Astrocyte (in vitro differentiated cells and primary cell): ENCODE results near the gene NSMCE1. TPM values are rescaled to one million over a fixed set of nuclear protein-coding genes. Genes with fewer than 3 reads are reported as not detected.
"Not testable (repeated sequence)": the region's sequence is repeated elsewhere in the genome, so short reads cannot be mapped to it uniquely, and the experiment has no call there.

Source experiments
- DNase-seq: peaks from one replicate; pipeline ENCODE4 v3.0.0-alpha.2; 2010; ENCODE audit warnings: low read depth
- FAIRE-seq: peaks from 2 replicates; lab custom pipeline; 2011; peaks lifted over from hg19 to GRCh38; lab: Jason Lieb, UNC
- H2AFZ ChIP-seq: 2 replicates; pipeline ENCODE4 v1.6.0; 2012; ENCODE audit warnings: low read depth, low read length, inconsistent platforms
- H3K27ac ChIP-seq: 2 replicates; pipeline ENCODE4 v1.5.1; 2011; ENCODE audit warnings: low read depth, low read length, inconsistent platforms
- H3K27me3 ChIP-seq: 2 replicates; pipeline ENCODE4 v1.6.0; 2011; ENCODE audit warnings: low read length, inconsistent platforms; ENCODE audit not compliant: insufficient read depth
- H3K36me3 ChIP-seq: 2 replicates; pipeline ENCODE4 v1.5.1; 2011; ENCODE audit warnings: low read length, inconsistent platforms; ENCODE audit not compliant: insufficient read depth
- H3K4me1 ChIP-seq: 2 replicates; pipeline ENCODE4 v1.5.1; 2011; ENCODE audit warnings: low read length, inconsistent platforms; ENCODE audit not compliant: insufficient read depth
- H3K4me2 ChIP-seq: 2 replicates; pipeline ENCODE4 v1.6.0; 2012; ENCODE audit warnings: low read length, inconsistent platforms
- H3K4me3 ChIP-seq: 2 replicates; pipeline ENCODE4 v1.5.1; 2011; ENCODE audit warnings: low read depth, mild to moderate bottlenecking, low read length, inconsistent platforms; ENCODE audit not compliant: insufficient read depth
- H3K79me2 ChIP-seq: 2 replicates; pipeline ENCODE4 v1.6.0; 2012; ENCODE audit warnings: mild to moderate bottlenecking, low read length, inconsistent platforms; ENCODE audit not compliant: insufficient read depth
- H3K9ac ChIP-seq: 2 replicates; pipeline ENCODE4 v1.6.0; 2012; ENCODE audit warnings: mild to moderate bottlenecking, low read length, inconsistent platforms
- H3K9me3 ChIP-seq: 2 replicates; pipeline ENCODE4 v1.5.1; 2012; ENCODE audit warnings: low read depth, mild to moderate bottlenecking, low read length, inconsistent platforms; ENCODE audit not compliant: insufficient read depth
- H4K20me1 ChIP-seq: 2 replicates; pipeline ENCODE4 v1.6.0; 2012; ENCODE audit warnings: low read length, inconsistent platforms; ENCODE audit not compliant: insufficient read depth
- H3K27ac Mint-ChIP-seq: one replicate; pipeline ENCODE4 v1.8.0; 2021; ENCODE audit warnings: mild to moderate bottlenecking, mixed read lengths; ENCODE audit not compliant: unreplicated experiment
- H3K27me3 Mint-ChIP-seq: one replicate; pipeline ENCODE4 v1.8.0; 2021; ENCODE audit warnings: low read depth, mixed read lengths; ENCODE audit not compliant: unreplicated experiment
- H3K36me3 Mint-ChIP-seq: one replicate; pipeline ENCODE4 v1.8.0; 2021; ENCODE audit warnings: low read depth, mixed read lengths; ENCODE audit not compliant: unreplicated experiment
- H3K4me1 Mint-ChIP-seq: one replicate; pipeline ENCODE4 v1.8.0; 2021; ENCODE audit warnings: low read depth, mixed read lengths; ENCODE audit not compliant: unreplicated experiment
- H3K4me3 Mint-ChIP-seq: one replicate; pipeline ENCODE4 v1.8.0; 2021; ENCODE audit warnings: mild to moderate bottlenecking, moderate library complexity, mixed read lengths; ENCODE audit not compliant: unreplicated experiment
- H3K9me3 Mint-ChIP-seq: one replicate; pipeline ENCODE4 v1.8.0; 2021; ENCODE audit warnings: mild to moderate bottlenecking, mixed read lengths; ENCODE audit not compliant: unreplicated experiment
- EZH2 ChIP-seq: IDR thresholded peaks from 2 replicates; pipeline ENCODE4 v1.6.1; 2012; ENCODE audit warnings: mild to moderate bottlenecking, low read length, inconsistent platforms; ENCODE audit not compliant: insufficient read depth
- total RNA-seq: library from RNA; stranded (reverse); gene quantifications from 2 replicates; pipeline ENCODE4 v1.2.1, GENCODE V29; 2021
- TF ChIP-seq, protein P1 (sequence below): IDR thresholded peaks from 2 replicates; pipeline ENCODE4 v1.5.1; 2011; ENCODE audit warnings: low read depth, mild to moderate bottlenecking, inconsistent platforms, low read length, moderate library complexity; ENCODE audit not compliant: insufficient read depth

The NSMCE1 gene
- total RNA-seq, 1 donor from 2014 or later, result 12.1 TPM

DNA sequence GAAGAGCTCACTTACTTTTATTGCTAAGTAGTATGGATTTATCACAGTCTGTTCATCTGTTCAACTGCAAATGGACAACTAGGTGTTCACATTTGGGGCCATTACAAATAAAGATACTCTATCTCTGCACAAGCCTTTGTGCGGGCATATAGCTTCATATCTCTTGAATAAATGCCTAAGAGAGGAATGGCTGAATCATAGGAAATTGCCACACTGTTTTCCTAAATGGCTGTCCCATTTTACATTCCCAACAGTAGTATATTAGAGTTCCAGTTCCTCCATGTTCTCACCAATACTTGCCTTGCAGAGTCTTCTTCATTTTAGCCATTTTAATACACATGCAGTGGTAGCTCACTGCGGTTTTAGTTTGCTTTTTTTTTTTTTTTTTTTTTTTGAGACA is 20.5 kb downstream of the NSMCE1 start:
- no peak overlapping the region for H3K9ac ChIP-seq
- Mint-ChIP-seq H3K4me3 (no peak overlapping the region), H3K27ac (no peak overlapping the region), H3K9me3 (peaks cover 3% of the 10 kb centered on the region), H3K27me3 (no peaks in the 10 kb centered on the region), H3K4me1 (peaks cover 27% of the 10 kb centered on the region), H3K36me3 (no peaks in the 10 kb centered on the region)
- H4K20me1 ChIP-seq, result no peaks in the 10 kb centered on the region
- DNase-seq (no peak), FAIRE-seq (no peak)
- H3K27me3 ChIP-seq, result no peaks in the 10 kb centered on the region
- no peak overlapping the region for H3K27ac ChIP-seq
- H3K9me3 ChIP-seq, result no peaks in the 10 kb centered on the region
- no peak overlapping the region for H3K4me2 ChIP-seq
- H3K36me3 ChIP-seq, result no peaks in the 10 kb centered on the region
- peaks cover 16% of the 10 kb centered on the region for H3K79me2 ChIP-seq
- H3K4me3 ChIP-seq, result no peak overlapping the region
- peaks cover 30% of the 10 kb centered on the region for H3K4me1 ChIP-seq
- no peak for TF ChIP-seq EZH2
- TF ChIP-seq, protein P1, sequence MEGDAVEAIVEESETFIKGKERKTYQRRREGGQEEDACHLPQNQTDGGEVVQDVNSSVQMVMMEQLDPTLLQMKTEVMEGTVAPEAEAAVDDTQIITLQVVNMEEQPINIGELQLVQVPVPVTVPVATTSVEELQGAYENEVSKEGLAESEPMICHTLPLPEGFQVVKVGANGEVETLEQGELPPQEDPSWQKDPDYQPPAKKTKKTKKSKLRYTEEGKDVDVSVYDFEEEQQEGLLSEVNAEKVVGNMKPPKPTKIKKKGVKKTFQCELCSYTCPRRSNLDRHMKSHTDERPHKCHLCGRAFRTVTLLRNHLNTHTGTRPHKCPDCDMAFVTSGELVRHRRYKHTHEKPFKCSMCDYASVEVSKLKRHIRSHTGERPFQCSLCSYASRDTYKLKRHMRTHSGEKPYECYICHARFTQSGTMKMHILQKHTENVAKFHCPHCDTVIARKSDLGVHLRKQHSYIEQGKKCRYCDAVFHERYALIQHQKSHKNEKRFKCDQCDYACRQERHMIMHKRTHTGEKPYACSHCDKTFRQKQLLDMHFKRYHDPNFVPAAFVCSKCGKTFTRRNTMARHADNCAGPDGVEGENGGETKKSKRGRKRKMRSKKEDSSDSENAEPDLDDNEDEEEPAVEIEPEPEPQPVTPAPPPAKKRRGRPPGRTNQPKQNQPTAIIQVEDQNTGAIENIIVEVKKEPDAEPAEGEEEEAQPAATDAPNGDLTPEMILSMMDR, result no peak
- H2AFZ ChIP-seq, result no peak overlapping the region

DNA sequence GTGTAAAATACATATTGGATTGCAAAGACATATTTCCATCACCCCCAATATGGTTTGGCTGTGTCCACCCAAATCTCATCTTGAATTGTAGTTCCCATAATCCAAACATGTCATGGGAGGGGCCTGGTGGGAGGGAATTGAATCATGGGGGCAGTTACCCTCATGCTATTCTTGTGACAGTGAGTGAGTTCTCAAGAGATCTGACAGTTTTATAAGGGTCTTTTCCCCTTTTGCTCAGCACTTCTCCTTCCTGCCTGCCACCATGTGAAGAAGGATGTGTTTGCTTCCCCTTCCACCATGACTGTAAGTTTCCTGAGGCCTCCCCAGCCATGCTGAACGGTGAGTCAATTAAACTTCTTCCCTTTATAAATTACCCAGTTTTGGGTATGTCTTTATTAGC is 21.5 kb downstream of the NSMCE1 start:
- H3K27ac Mint-ChIP-seq, H3K9ac ChIP-seq, H4K20me1 ChIP-seq, H3K9me3 Mint-ChIP-seq, FAIRE-seq, DNase-seq, H3K9me3 ChIP-seq, H3K4me3 ChIP-seq, H3K36me3 ChIP-seq, H3K27me3 ChIP-seq, H3K27ac ChIP-seq, H3K4me3 Mint-ChIP-seq, H3K4me2 ChIP-seq, H2AFZ ChIP-seq, H3K36me3 Mint-ChIP-seq, H3K27me3 Mint-ChIP-seq: not testable (repeated sequence)
- Histone ChIP-seq H3K4me1 (peaks cover 36% of the 10 kb centered on the region), H3K79me2 (peaks cover 16% of the 10 kb centered on the region)
- H3K4me1 Mint-ChIP-seq, result peaks cover 32% of the 10 kb centered on the region

DNA sequence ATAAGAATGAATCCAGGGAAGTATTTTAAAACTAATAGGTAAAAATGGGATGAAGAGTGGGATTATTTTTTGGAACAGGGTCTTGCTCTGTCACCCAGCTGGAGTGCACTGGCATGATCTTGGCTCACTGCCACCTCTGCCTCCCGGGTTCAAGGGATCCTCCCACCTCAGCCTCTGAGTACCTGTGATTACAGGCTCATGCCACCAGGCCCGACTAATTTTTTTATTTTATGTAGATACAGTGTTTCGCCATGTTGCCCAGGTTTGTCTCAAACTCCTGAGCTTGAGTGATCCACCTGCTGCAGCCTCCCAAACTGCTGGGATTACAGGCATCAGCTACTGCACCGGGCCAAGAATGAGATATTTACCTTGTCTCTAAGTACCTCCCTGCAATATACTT is 22.1 kb downstream of the NSMCE1 start:
- Histone ChIP-seq H3K27me3 (no peaks in the 10 kb centered on the region), H3K4me2 (no peak overlapping the region), H3K79me2 (peaks cover 16% of the 10 kb centered on the region), H3K9ac (no peak overlapping the region), H3K27ac (peak overlapping the region; percentile 79), H3K4me1 (peaks cover 43% of the 10 kb centered on the region), H3K36me3 (no peaks in the 10 kb centered on the region), H4K20me1 (no peaks in the 10 kb centered on the region), H3K4me3 (no peak overlapping the region), H2AFZ (no peak overlapping the region), H3K9me3 (no peaks in the 10 kb centered on the region)
- Mint-ChIP-seq H3K4me3 (no peak overlapping the region), H3K9me3 (peaks cover 3% of the 10 kb centered on the region), H3K27me3 (no peaks in the 10 kb centered on the region), H3K4me1 (peaks cover 35% of the 10 kb centered on the region), H3K36me3 (no peaks in the 10 kb centered on the region), H3K27ac (no peak overlapping the region)
- FAIRE-seq (no peak), DNase-seq (no peak)
- TF ChIP-seq, protein P1, result no peak
- no peak for TF ChIP-seq EZH2
